ENCODE data around the gene ASB13. TPM values are rescaled to one million over a fixed set of nuclear protein-coding genes. Genes with fewer than 3 reads are reported as not detected.
A peak's percentile ranks its signal among the peaks of the same experiment; 100 is the strongest.
"Not testable (repeated sequence)": the region's sequence is repeated elsewhere in the genome, so short reads cannot be mapped to it uniquely, and the experiment has no call there.

ASB13 gene
- total RNA-seq, 1 donor from 2014 or later, result 23.5 TPM

DNA sequence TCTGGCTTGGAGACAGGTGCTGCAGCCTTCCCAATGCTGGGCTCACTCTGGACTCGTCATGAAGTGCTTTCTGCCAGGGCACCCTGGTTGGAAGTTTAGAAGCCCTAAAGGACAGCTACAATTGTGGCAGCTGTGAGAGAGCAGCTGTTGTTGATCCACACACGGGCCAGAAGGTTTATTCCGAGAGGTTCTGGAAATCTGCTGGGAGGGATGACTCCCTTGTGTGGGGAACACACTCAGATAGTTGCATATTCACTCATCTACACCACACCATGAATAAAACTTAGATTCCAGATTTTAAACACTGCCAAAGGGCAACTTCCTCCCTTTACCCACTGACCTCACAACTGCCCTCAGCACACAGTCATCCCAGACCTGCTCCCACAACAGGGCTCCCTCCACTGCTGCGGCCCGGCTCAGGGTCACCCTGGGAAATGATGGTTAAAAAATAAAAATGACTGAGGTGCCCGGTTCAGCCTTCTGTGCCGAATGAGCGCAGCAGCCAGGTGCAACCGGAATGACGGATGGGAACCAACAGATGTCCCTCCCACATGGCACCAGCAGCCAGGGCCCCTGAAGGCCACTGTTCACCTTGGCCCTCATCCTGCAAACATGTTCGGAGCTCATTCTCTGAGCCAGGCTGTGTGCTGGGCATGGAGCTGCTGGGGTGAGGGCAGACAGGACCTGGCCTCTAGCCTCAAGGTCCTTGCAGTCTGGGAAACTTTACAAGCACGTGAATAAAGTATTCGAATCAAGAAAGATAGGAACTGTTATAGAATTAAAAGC lies 40.2 kb downstream of the ASB13 start:
- DNase-seq (ENCODE audit: low spot score), result no peak

DNA sequence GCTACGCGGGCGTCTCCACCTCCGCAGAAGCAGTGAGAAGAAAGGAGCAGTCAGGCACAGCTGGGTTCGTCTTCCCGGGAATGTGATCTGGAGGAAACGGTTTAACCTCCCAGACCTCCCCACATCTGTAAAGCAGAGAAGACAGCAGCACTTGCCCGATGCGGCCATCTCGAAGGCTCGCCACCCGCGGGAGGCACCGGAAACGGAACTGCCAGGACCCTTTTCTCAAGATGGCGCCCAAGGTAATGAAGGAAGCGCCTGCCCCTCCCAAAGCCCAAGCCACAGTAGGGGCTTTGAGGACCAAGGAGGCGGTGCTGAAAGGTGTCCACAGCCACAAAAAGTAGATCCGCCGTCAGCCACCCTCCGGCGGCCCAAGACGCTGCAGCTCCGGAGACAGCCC lies 41.7 kb downstream of the ASB13 start:
- DNase-seq (ENCODE audit: low spot score), result no peak

DNA sequence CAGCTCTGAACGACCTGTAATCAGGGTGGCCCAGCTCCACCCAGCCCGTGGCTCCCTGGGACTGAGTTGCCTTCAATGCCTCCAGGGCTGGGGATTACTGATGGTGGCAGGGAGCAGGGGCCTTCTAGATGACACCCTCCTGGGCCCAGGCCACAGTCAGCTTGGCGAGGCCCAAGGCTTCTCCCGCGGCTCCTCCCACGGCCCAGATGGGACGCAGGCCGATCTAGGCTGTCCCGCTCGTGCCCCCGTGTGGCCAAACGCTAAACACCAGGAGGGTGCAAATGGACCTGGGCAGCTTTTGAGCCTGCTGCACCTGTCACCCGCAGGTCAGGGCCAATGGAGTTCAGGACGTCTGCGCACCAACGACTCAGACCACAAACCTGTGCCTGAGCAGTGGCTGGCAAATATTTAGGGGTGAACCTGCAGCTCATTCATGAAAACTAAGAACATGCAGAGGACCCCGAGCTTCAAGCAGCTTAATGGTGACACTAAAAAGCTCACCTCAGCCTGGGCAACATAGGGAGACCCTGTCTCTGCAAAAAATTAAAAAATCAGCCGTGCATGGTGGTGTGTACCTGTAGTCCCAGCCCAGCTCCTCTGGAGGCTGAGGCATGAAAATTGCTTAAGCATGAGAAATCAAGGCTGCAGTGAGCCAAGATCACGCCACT lies 43.2 kb downstream of the ASB13 start:
- peak; percentile 93 for DNase-seq (ENCODE audit: low spot score)

DNA sequence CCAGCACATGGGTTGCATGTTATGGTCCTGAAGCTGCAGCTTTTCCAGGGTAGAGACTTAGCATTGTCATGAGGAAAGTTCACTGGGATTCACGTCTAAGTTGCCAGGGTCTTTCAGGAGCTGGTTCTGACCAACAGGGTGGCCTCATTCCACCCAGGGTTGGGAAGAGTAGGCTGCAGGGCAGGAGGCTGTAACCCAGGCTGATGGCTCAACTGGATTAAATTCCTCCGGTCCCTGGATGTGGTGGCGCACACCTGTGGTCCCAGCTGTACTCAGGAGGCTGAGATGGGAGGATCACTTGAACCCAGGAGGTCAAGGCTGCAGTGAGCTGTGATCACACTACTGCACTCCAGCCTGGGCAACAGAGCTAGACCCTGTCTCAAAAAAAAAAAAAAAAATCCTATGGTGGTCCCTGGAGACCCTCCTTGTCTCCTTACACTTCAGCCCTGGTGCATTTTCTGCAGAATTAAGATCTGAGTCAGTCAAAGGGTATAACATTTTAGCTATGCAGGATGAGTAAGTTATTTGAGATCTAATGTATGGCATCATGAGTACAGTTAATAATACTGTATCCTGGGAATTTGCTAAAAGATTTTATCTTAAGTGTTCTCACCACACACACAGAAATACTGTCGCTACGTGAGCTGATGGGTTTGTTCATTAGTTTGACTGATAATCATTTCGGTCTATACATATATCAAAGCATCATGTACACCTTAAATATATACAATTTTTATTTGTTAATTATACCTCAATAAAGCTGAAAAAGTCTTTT lies 44.0 kb downstream of the ASB13 start:
- no peak for DNase-seq (ENCODE audit: low spot score)

DNA sequence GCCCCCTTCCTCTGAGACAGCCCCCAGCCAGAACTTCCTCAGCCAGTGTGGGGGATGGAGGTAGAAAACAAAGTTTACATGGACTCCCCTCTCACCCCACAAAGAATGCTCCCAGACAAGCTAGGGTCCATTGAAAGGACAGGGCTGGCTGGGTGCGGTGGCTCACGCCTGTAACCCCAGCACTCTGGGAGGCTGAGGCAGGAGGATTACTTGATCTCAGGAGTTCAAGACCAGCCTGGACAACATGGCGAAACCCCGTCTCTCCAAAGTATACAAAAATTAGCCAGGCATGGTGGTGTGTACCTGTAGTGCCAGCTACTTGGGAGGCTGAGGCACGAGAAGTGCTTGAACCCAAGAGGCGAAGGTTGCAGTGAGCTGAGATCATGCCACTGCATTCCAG lies 45.0 kb downstream of the ASB13 start:
- not testable (repeated sequence) for DNase-seq (ENCODE audit: low spot score)

DNA sequence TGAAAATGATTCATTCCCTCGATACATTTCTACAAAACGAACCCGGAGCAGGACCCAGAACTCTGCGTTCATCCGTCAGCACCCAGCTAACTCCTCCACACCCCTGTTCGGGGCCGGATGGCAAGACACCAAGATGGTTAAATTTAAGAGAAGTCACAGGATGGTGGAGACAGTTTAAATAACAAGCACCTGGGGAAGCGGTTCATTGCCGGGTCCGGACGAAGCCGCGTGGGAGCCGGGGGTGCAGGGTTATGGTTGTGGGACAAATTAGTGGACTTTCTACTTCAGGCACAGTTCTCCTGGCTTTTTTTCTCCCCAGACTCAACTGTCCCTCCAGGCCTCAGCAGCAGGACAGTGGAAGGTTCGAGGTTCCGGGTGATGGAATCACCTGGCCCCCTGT lies 45.4 kb downstream of the ASB13 start:
- no peak for DNase-seq (ENCODE audit: low spot score)

DNA sequence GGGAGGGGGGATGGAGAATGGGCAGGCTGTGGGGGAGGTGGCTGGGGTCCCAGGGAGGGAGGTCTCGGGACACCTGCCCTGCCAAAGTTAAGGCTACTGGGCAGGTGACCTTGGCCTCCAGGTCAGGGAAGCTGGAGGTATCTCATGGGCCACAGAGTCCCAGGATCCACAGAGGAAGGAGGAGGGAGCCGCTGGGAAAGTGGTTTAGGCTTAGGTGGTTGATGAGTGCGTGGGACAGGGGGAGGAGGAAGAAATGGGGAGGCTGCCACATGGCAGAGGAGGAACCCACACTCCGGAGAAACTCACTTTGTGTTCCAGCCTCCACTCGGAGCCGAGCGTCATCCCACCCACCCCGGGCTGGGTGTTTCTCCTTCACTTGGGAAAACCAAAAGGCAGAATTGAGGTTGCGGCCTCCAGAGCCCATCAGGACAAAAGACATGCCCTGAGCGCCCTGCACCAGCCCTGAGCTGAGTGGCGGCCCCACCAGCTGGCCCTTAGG lies 46.1 kb downstream of the ASB13 start:
- DNase-seq (ENCODE audit: low spot score), result no peak

DNA sequence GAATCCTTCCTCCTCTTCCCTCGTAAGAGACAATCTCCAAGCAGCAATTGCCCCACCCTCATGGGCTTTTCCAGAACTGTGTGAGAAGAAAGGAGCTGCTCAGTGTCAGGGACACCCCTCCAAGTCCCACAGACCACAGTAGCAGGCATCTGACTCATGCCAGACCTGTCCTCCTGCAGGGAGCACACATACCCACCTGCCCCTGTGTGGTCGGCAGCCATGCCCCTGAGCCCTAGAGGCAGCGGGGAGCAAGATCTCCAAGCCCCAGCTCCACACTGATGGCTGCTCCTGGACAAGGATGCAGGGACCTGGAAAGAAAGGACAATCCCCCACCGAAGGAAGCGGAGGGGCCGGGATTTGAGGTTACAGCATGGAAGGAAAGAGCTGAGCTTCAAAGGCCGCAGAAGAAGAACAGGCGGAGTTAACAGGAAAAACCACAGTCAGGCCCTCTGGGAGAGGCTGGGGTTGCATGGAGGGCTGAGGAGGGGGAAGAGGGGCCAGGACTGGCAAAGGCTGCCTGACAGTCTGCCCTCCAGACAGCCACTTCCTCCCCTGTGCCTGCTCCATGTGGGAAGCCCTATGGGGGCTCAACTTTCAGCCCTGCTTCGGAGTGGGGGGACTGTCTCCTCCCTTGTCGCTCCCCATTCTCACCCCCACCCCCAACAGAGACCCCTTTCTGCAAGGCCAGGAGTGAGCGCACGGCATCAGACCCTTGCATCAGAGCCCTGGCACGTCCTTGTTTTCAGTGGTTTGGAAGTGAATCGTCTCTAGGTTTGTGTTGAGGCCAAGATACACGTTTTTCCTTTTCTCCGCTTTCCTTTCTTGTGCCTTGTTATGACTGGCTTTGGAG lies 46.8 kb downstream of the ASB13 start:
- DNase-seq (ENCODE audit: low spot score), result no peak

DNA sequence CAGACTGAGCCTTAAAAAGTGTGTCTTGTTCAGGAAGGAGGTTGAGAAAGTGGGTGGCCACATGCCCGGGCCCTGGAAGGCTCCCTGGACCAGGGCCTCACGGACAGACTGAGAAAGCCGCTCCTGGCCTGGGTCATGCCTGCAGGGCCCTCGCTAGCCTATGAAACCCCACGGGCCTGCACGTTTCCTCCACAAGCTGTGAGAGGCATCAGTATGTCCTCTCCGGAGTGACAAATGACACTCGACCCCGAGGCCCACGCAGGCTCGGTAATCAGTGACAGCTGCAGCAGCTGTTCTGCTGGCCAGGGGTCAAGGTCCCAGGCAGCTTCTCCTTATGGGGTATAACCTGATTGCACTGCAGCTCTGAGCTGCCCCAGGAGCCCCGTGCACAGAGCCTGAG lies 47.6 kb downstream of the ASB13 start:
- no peak for DNase-seq (ENCODE audit: low spot score)

DNA sequence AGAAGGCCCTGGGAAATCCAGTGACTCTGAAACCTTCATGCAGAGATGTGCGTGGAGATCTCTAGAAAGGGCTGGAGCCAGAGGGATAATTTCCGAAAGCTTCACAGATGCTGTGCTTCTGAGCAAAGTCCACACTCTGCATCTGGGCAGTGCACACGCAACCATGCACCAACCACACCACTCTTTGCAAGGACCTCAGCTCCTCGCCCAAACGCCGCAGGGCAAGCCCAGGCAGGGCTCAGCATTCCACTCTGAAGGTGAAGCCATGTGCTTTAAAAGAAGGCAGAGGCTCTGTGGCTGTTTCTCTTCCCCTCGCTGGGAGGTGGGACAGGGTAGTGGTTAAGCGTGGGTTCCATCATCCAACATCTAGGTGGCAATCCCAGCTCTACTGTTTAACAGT lies 48.4 kb downstream of the ASB13 start:
- no peak for DNase-seq (ENCODE audit: low spot score)

DNA sequence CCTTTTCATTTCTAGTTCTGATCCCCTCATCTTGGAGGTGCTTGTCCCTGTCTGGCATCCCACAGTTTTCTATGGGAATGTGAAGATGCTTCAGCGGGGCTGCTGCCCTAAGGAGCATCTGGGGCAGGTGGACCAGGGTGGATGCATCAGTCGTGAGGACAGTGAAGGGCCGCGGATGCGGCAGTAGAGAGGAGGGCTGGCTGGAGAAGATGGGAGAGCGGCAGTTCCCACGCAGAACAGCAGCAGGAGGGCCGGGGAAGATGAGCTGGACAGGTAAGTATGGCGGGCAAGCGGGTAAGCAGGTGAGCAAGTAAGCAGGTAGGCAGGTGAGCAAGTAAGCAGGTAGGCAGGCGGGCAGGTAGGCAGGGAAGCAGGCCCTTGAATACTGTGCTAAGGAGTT lies 48.9 kb downstream of the ASB13 start:
- no peak for DNase-seq (ENCODE audit: low spot score)

DNA sequence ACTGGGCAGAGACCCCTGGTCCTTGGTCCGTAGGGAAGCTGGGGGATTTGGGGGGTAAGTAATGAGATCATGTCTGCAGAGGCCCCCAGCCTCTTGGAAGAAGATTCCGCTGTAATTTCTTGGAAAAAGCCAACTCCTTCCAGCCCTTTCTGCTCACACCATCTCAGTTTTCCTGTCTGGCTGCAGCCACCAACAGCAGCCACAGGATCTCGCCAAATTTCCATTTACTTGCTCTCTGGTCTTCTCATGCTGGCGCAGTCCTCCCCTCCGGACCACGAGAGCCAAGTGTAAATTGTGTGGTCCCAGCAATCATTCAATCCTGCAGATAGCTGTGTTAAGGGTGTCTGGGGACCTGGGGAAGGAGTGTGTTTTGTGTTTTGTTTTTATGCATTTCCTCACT lies 49.6 kb downstream of the ASB13 start:
- no peak for DNase-seq (ENCODE audit: low spot score)

DNA sequence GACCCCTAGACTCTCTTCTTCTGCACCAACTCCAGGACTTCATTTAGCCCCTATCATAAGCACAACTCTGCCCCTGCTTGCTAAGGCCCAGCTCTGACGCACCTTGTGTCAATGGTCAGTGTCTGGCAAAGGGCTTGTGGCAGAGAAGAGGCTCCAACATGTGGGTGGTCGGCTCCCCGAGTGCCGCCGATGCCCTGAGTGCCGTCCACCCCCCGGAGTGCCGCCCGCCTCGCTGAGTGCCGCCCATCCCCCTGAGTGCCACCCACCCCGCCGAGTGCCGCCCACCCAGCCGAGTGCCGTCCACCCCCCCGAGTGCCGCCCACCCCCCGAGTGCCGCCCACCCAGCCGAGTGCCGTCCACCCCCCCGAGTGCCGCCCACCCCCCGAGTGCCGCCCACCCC lies 50.3 kb downstream of the ASB13 start:
- DNase-seq (ENCODE audit: low spot score), result no peak

DNA sequence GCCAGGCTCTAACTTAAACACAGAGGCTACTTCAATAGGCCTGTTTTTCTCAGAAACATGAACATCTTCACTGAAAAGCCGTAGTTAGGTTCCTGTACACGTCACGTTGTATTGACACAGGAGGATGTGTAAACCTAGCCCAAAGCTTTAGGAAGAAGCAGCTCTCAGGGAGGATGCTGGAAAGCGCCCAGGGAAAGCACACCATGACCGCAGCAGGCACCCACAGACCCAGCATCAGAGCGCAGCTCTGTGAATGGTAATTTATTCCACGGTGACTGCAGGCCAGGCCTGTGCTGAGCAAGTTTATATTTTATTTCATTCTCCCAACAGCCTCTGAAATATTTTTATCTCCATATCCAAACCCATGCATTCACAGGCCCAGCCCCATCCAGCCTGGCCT lies 51.1 kb downstream of the ASB13 start:
- DNase-seq (ENCODE audit: low spot score), result no peak

DNA sequence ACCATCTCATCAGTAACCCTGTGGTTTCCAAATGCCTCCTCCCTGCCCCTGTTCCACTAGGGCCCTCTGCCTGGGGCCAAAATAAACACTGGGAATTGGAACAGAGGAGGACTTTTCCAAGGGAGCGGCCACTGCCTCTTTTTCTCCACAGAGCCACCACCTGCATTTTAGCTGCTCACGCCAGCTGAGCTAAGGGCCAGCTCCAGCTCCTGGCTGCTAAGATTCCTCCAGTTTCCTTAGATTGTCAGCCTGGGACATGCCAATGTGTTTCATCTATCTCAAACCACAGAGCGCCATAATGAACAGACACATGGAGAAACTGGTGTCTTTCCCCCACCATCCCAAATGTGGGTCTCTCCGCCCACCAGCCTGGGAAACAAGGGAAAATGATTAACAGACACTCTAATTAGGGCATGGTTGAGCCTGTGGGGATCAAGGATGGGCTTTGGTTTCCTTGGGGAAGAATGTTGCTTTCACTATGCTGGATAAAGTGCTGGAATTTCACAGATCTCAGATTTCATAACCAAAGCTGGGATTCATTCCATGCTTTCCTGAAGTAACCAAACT lies 52.2 kb downstream of the ASB13 start:
- no peak for DNase-seq (ENCODE audit: low spot score)

DNA sequence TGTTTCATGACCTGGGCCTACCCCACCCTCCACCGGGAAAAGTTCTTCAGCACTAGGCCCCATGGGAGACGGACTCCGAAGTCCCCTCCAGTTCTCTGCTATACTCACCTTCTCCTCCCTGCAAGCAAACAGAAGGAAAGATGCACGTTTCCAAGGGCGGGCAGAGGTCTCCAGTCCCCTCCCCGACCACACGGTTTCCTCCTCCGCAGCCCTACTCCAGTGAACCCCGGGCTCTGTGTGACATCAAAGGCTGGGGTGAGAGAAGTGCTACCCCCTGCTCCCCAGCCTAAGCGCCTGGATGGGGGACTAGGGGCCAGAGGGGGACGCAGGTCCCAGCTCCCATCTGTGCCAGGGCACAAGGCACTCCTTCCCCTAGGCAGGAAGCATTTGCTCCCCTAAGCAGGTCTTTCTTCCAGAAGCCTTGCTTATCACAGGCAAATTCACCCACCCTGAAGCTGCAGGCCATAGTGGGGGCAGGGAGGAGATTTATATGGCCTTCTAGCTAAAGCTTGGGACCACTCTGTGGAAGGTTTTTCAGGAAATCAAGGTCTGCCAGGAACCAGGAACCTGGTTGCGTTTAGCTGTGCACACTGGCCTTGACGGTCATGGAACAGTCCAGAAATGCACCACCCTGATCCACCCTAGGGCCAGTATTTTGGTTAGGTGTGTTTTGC lies 52.8 kb downstream of the ASB13 start:
- no peak for DNase-seq (ENCODE audit: low spot score)

DNA sequence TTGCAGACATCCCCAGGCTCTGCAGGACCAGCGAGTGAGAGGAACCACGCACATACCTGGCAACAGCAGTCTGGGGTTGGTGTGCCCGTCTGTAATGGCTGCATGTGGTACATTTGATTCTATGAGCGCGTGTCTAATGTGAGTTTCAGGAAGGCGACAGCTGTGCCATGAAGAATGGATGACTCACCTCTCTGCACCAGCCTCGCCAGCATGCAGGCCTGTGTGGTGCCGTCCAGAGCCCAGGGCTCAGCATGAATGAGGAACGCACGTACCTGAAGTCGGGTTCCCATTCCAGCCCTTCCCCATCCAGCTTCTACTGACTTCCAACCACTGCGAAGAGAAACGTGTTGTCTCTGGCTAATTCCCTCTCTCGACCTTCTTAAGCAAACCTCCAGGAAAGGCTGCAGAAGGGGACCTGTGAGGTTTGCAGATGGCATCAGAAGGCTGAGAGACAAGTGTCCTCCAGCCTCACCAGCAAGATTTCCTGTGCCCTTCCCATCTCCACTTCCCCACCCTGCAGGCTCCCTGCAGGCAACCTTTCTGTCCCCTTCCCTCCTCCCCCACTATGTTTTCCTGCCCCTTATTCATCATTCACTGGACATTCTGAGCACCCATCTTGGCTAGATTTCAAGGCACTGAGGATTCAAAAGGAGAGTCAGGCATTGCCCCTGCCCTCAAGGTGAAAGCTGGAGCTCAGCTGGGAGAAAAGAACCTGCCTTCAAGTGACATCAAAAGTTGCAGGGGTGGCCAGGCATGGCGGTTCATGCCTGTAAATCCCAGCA lies 54.3 kb downstream of the ASB13 start:
- no peak for DNase-seq (ENCODE audit: low spot score)

DNA sequence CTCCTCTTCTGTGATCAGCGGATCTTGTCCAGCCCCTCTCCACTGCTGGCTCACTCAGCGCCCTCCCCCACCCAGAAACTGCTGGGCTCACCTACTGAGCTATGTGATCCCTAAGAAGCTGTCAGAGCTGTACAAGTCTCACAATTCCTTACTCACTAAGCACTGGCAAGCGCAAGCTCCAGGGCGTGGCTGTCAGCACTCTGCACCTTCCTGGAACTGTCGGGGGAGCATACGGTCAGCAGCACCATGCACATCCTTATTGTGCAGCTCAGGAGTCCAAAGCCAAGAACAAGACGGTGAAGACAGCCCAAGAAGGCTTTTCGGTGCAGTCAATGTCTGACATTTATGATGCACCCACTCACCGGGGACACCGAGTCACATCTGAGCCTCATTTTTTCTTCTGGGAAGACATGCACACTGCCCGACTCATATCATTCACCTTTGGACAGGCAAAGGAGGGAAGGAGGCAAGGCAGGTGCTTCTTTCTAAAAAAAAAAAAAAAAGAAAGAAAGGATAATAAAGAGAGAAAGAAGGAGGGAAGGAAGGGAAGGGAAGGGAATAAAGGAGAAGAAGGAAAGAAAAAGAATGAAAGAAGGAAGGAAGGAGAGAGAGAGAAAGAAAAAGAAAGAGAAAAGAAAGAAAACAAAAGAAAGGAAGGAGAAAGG lies 56.3 kb downstream of the ASB13 start:
- DNase-seq (ENCODE audit: low spot score), result no peak
